Stimulated activated CD8-positive, alpha-beta memory T cell treated with anti-CD3 and anti-CD28 coated beads, Interleukin-12 subunit alpha, Interleukin-12 subunit beta, amount 100 ng/mL, for 24 hours (primary cell): ENCODE measurements around the gene GPER1.
"Not testable (repeated sequence)": the region's sequence is repeated elsewhere in the genome, so short reads cannot be mapped to it uniquely, and the experiment has no call there.

Source experiments
- DNase-seq: peaks from one replicate; pipeline ENCODE4 v3.0.0-alpha.2; 2020; ENCODE audit errors: extremely low read depth

The GPER1 gene

GRCh38 chr7:1068013-1068412, 19.9 kb upstream of the GPER1 start:
- no peak for DNase-seq

GRCh38 chr7:1068619-1069018, 19.3 kb upstream of the GPER1 start:
- no peak for DNase-seq

- DNase-seq = no peak
These were observed 17.3 kb upstream of the GPER1 start for GRCh38 chr7:1070544-1071011.

- DNase-seq = no peak
These were observed 16.1 kb upstream of the GPER1 start for GRCh38 chr7:1071731-1072254.

- DNase-seq = no peak
These were observed 14.6 kb upstream of the GPER1 start for GRCh38 chr7:1073142-1073977.

GRCh38 chr7:1074018-1074417, 13.9 kb upstream of the GPER1 start:
- not testable (repeated sequence) for DNase-seq

- no peak for DNase-seq
These were observed 13.1 kb upstream of the GPER1 start for GRCh38 chr7:1074593-1075431.

GRCh38 chr7:1076184-1077072, 11.5 kb upstream of the GPER1 start:
- no peak for DNase-seq

GRCh38 chr7:1078519-1078918, 9.4 kb upstream of the GPER1 start:
- DNase-seq = no peak

- DNase-seq = no peak
These were observed 8.9 kb upstream of the GPER1 start for GRCh38 chr7:1078985-1079384.

- DNase-seq = no peak
These were observed 8.4 kb upstream of the GPER1 start for GRCh38 chr7:1079546-1079945.

- no peak for DNase-seq
These were observed 7.5 kb upstream of the GPER1 start for GRCh38 chr7:1080252-1080920.

- no peak for DNase-seq
These were observed 7.0 kb upstream of the GPER1 start for GRCh38 chr7:1080921-1081255.

GRCh38 chr7:1081336-1081735, 6.6 kb upstream of the GPER1 start:
- DNase-seq = no peak

- no peak for DNase-seq
These were observed 5.9 kb upstream of the GPER1 start for GRCh38 chr7:1081931-1082401.

GRCh38 chr7:1083729-1084657, 3.9 kb upstream of the GPER1 start:
- no peak for DNase-seq

GRCh38 chr7:1085266-1085665, 2.6 kb upstream of the GPER1 start:
- no peak for DNase-seq

GRCh38 chr7:1085910-1086421, 1.9 kb upstream of the GPER1 start:
- no peak for DNase-seq

GRCh38 chr7:1086588-1087464, 1.1 kb upstream of the GPER1 start:
- peak; percentile 47 for DNase-seq
